ENCODE measurements around the gene SIL1.

DNA sequence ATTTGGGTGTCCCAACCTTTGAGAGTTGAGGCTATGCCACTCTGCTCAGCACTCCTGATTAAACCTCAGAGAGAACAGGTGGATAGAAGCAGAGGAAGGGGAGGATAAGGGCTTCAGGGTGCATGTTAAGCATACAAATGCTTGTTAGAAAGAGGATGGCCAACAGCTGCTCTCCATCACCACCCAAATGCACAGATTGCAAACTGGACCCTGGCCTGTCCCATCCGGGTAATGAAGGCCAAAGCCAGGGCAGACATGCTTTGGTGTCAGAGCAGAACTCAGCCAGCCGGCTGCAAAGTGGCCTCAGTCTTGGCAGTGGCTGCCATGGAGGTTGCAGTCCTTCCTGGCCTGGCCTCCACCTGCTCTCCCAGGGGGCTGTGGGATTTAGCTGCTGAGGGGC is 84.3 kb downstream of the SIL1 start:
- TF ChIP-seq CHD4 (IDR thresholded peaks at IDR 0.05; ENCODE audit: insufficient read depth, insufficient replicate concordance, low read depth, low read length, poor library complexity, severe bottlenecking) = no peak
- TF ChIP-seq, protein P1, sequence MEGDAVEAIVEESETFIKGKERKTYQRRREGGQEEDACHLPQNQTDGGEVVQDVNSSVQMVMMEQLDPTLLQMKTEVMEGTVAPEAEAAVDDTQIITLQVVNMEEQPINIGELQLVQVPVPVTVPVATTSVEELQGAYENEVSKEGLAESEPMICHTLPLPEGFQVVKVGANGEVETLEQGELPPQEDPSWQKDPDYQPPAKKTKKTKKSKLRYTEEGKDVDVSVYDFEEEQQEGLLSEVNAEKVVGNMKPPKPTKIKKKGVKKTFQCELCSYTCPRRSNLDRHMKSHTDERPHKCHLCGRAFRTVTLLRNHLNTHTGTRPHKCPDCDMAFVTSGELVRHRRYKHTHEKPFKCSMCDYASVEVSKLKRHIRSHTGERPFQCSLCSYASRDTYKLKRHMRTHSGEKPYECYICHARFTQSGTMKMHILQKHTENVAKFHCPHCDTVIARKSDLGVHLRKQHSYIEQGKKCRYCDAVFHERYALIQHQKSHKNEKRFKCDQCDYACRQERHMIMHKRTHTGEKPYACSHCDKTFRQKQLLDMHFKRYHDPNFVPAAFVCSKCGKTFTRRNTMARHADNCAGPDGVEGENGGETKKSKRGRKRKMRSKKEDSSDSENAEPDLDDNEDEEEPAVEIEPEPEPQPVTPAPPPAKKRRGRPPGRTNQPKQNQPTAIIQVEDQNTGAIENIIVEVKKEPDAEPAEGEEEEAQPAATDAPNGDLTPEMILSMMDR (IDR thresholded peaks at IDR 0.05 in 2 of 3, conservative IDR thresholded peaks at IDR 0.05 in 1 of 3; ENCODE audit: insufficient read depth in 2 of 3, low read depth in 1 of 3, low read length in 3 of 3) = no peak
- no peak for TF ChIP-seq SUPT5H (IDR thresholded peaks at IDR 0.05)
- no peak for TF ChIP-seq TRIM24 (IDR thresholded peaks at IDR 0.05)
- TF ChIP-seq SP2 (IDR thresholded peaks at IDR 0.05; ENCODE audit: extremely low read depth, low read depth, low read length, poor library complexity, severe bottlenecking) = no peak
- no peak for TF ChIP-seq CBX5 (IDR thresholded peaks at IDR 0.05; ENCODE audit: borderline replicate concordance, low read depth)
- TF ChIP-seq, protein P2, sequence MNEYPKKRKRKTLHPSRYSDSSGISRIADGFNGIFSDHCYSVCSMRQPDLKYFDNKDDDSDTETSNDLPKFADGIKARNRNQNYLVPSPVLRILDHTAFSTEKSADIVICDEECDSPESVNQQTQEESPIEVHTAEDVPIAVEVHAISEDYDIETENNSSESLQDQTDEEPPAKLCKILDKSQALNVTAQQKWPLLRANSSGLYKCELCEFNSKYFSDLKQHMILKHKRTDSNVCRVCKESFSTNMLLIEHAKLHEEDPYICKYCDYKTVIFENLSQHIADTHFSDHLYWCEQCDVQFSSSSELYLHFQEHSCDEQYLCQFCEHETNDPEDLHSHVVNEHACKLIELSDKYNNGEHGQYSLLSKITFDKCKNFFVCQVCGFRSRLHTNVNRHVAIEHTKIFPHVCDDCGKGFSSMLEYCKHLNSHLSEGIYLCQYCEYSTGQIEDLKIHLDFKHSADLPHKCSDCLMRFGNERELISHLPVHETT (CRISPR knock-in tag; conservative IDR thresholded peaks at IDR 0.05 in 1 of 2, IDR thresholded peaks at IDR 0.05 in 1 of 2) = no peak
